HG02678 (cell line): ENCODE data around the gene BRMS1.
"Not testable (repeated sequence)": the region's sequence is repeated elsewhere in the genome, so short reads cannot be mapped to it uniquely, and the experiment has no call there.

Source experiments
- ATAC-seq: cut with Tn5 transposase; IDR thresholded peaks from one replicate; pipeline ENCODE4 v1.9.1; 2021; ENCODE audit warnings: mild to moderate bottlenecking, moderate library complexity; ENCODE audit not compliant: unreplicated experiment

The BRMS1 gene

GRCh38 chr11:66344550-66345315, at the start of gene BRMS1:
TSS of gene BRMS1 (minus strand) at chr11:66345104. CDS start at chr11:66342234, 2,870 bp downstream.
- peak; percentile 71 for ATAC-seq

GRCh38 chr11:66393954-66394353, 49.0 kb upstream of the BRMS1 start:
- ATAC-seq = no peak

GRCh38 chr11:66391322-66391721, 46.4 kb upstream of the BRMS1 start:
- no peak for ATAC-seq

- ATAC-seq = no peak
These were observed 44.0 kb upstream of the BRMS1 start for GRCh38 chr11:66388780-66389386.

GRCh38 chr11:66386171-66387069, 41.5 kb upstream of the BRMS1 start:
- ATAC-seq = no peak

GRCh38 chr11:66384316-66384715, 39.4 kb upstream of the BRMS1 start:
- ATAC-seq = not testable (repeated sequence)

- ATAC-seq = not testable (repeated sequence)
These were observed 35.4 kb upstream of the BRMS1 start for GRCh38 chr11:66380264-66380663.

- ATAC-seq = not testable (repeated sequence)
These were observed 28.9 kb upstream of the BRMS1 start for GRCh38 chr11:66373690-66374287.

GRCh38 chr11:66373265-66373664, 28.4 kb upstream of the BRMS1 start:
- no peak for ATAC-seq

GRCh38 chr11:66371627-66372415, 26.9 kb upstream of the BRMS1 start, which contains the start of gene SLC29A2:
TSS of gene SLC29A2 (minus strand) at chr11:66371760. CDS start at chr11:66371591, 169 bp downstream.
- peak; percentile 70 for ATAC-seq

- ATAC-seq = no peak
These were observed 24.4 kb upstream of the BRMS1 start for GRCh38 chr11:66369073-66369894.

- no peak for ATAC-seq
These were observed 23.6 kb upstream of the BRMS1 start for GRCh38 chr11:66368484-66368883.

GRCh38 chr11:66367561-66368312, 22.8 kb upstream of the BRMS1 start:
- no peak for ATAC-seq

GRCh38 chr11:66366844-66367477, 22.1 kb upstream of the BRMS1 start:
- ATAC-seq = no peak

- ATAC-seq = no peak
These were observed 21.1 kb upstream of the BRMS1 start for GRCh38 chr11:66365711-66366619.

- ATAC-seq = no peak
These were observed 20.3 kb upstream of the BRMS1 start for GRCh38 chr11:66365166-66365565.
